Embryonic facial prominence (tissue), 1 donor: ENCODE data around the gene RAB15.

Source experiments
- DNase-seq: peaks from one replicate; pipeline ENCODE4 v3.0.0-alpha.2; 2016; ENCODE audit errors: extremely low spot score

Gene RAB15

DNA sequence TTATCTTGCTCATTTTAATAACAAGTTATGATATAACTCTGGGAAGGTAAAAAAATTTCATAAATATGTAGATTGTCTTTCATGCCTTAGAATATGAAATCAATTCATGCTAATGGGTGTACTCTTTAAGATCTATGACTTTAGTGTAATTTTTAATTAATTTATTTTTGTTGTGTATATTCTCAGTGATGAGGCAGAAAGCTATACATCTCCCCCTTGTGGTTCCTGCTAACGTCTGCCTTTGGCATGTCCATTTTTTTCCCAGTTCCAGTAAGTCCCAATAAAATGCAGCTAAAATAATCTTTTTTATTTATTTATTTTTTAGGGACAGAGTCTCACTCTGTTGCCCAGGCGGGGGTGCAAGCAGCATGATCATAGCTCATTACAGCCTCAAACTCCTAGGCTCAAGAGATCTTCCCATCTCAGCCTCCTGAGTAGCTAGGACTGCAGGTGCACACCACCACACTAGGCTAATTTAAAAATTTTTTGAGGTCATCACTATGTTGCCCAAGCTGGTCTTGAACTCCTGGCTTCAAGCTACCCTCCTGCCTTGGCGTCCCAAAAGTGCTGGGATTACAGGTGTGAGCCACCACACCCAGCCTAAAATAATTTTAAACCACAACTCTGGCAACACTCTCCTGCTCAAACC is 61.2 kb downstream of the RAB15 start:
- no peak for DNase-seq

- no peak for DNase-seq
These were observed 66.1 kb downstream of the RAB15 start for GRCh38 chr14:64906022-64906421.

DNA sequence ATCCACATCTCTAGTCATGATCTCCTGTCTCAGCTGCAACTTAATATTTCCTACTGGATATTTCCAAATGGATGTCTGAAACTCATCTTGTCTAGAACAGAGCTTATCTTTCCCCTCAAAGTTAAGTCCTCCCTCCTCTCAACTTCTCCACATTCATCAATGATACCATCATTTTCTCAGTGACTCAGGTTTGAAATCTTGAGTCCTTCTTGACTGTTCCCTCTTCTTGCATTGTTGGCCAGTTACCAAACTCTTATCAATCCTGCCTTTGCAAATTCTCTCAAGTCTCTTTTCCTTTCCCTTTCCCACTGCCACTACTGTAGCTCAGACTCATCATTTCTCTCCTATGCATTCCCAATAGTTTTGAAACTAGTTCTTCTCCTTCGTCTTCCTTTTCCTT is 72.2 kb downstream of the RAB15 start:
- DNase-seq = no peak
